ENCODE measurements around the gene TMEM51.

Gene TMEM51

DNA sequence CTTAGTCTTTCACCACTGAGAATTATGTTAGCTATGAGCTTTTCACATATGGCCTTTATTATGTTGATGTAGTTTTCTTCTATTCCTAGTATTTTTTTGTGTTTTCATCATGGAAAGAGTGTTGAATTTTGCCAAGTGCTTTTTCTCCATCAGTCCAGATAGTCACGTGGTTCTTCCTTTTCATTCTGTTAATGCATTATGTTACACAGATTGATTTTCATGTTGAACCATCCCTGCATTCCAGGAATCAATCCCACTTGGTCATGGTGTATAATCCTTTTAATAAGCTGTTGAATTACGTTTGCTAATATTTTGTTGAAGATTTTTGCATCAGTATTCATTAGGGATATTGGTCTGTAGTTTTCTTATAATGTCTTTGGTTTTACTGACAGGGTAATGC, 111.2 kb downstream of the TMEM51 start:
- H3K9me3 ChIP-seq (ENCODE audit: insufficient read depth, low read length): no peaks in the 10 kb centered on the region
- no peak overlapping the region for H3K4me2 ChIP-seq (ENCODE audit: low read depth, low read length, poor library complexity, severe bottlenecking)
- no peaks in the 10 kb centered on the region for H3K79me2 ChIP-seq (ENCODE audit: insufficient read depth, low read length)
- no peaks in the 10 kb centered on the region; the same call in 1 of the 2 replicates for H3K9me2 ChIP-seq (replicated peaks; ENCODE audit: insufficient read depth, low read length)
- H3K27ac ChIP-seq (ENCODE audit: low read depth, low read length): no peak overlapping the region
- no peak overlapping the region for H2AFZ ChIP-seq (ENCODE audit: low read depth, low read length, severe bottlenecking)
- H3K9ac ChIP-seq (ENCODE audit: low read length): no peak overlapping the region
- no peaks in the 10 kb centered on the region for H3K27me3 ChIP-seq (ENCODE audit: low read length)
- no peaks in the 10 kb centered on the region for H3F3A ChIP-seq (ENCODE audit: insufficient read depth)
- no peaks in the 10 kb centered on the region for H3K36me3 ChIP-seq (ENCODE audit: low read length)
- TF ChIP-seq EZH2phosphoT487 (conservative IDR thresholded peaks at IDR 0.05; ENCODE audit: low read length): no peak
- no peak for TF ChIP-seq CTCF (IDR thresholded peaks at IDR 0.05; ENCODE audit: insufficient read depth, low read length, poor library complexity, severe bottlenecking)
- H4K20me1 ChIP-seq (ENCODE audit: low read depth, low read length): no peaks in the 10 kb centered on the region
- H3K4me3 ChIP-seq (ENCODE audit: insufficient read depth, low read length, poor library complexity, severe bottlenecking): no peak overlapping the region
